GM13976 (cell line): ENCODE measurements around the gene GRM5.
A peak's percentile ranks its signal among the peaks of the same experiment; 100 is the strongest.

Source experiments
- DNase-seq: peaks from one replicate; pipeline ENCODE4 v3.0.0; 2012; ENCODE audit warnings: low spot score
- in situ Hi-C: fragments of 300-500 bp; cut with MboI; formaldehyde crosslinking; loops from one replicate; pipeline ENCODE4 v1.12.0; 2022; ENCODE audit warnings: low sequenced_read_pairs, mixed read lengths, inconsistent platforms; ENCODE audit not compliant: unreplicated experiment
- TF ChIP-seq, protein P1 (sequence below): IDR thresholded peaks from 2 replicates; pipeline ENCODE4 v1.5.1; 2012; ENCODE audit warnings: borderline replicate concordance, mild to moderate bottlenecking; ENCODE audit not compliant: insufficient read depth; ENCODE audit errors: extremely low read depth, missing control alignments, control extremely low read depth

The GRM5 gene

DNA sequence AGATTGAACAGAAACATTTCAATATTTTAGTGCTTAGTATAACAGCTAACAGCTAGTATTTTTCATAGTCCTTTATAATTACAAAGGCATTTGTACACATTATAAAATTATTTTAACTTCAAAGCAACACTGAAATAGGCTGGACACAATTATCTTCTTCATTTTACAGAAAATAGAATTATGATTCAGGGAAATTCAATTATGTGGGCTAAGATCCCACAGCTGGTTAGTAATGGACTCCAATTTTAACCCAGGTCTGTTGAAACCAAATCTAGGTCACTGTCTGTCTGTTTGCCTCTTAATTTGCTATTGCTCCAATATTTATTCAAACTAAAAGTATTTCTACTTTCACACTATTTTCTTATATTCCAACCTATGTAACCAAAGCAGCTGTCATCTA is 574.1 kb downstream of the GRM5 start:
- in situ Hi-C loops: no loop called here
- TF ChIP-seq, protein P1, sequence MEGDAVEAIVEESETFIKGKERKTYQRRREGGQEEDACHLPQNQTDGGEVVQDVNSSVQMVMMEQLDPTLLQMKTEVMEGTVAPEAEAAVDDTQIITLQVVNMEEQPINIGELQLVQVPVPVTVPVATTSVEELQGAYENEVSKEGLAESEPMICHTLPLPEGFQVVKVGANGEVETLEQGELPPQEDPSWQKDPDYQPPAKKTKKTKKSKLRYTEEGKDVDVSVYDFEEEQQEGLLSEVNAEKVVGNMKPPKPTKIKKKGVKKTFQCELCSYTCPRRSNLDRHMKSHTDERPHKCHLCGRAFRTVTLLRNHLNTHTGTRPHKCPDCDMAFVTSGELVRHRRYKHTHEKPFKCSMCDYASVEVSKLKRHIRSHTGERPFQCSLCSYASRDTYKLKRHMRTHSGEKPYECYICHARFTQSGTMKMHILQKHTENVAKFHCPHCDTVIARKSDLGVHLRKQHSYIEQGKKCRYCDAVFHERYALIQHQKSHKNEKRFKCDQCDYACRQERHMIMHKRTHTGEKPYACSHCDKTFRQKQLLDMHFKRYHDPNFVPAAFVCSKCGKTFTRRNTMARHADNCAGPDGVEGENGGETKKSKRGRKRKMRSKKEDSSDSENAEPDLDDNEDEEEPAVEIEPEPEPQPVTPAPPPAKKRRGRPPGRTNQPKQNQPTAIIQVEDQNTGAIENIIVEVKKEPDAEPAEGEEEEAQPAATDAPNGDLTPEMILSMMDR: no peak
- DNase-seq: no peak

DNA sequence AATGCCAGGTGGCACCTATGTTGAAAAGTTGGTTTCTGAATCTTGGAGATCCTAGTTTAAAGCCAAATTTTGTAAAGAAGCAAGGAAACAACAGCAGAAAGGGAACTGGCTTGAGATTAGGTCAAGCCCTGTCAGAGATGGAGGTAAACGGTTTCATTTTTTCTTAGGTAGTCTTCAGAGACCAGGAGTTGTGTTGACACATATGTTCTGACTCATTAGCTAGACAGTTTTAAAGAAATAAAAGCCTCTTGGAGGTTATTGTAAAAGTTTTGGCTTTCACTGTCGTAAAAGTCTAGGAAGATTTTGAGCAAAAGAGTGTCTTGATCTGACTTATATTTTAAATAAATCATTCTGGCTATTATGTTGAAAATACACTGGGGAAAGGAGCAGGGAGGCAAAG is 576.8 kb downstream of the GRM5 start:
- in situ Hi-C loops: no loop called here
- DNase-seq: no peak

DNA sequence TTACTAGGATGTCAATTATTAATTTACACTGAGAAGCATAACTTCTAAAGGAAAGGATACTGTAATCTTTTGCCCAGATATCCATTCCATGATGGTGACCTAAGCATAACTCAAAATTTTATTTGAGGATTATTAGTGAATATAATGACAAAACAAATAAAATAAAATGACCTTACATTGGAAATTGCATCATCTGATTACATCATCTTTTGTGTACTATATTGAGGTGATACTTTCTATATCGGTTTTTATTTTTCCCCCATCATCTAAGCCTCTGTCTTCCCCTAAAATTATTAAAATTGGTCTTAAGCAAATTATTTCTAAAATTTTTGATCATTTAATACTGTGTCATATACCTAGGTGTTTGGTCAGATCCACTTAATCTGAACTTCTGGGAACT is 578.1 kb downstream of the GRM5 start:
- TF ChIP-seq, protein P1: no peak
- in situ Hi-C loops: no loop called here
- no peak for DNase-seq

More for the DNA sequence above, 576.8 kb downstream of the GRM5 start:
- TF ChIP-seq, protein P1: no peak

DNA sequence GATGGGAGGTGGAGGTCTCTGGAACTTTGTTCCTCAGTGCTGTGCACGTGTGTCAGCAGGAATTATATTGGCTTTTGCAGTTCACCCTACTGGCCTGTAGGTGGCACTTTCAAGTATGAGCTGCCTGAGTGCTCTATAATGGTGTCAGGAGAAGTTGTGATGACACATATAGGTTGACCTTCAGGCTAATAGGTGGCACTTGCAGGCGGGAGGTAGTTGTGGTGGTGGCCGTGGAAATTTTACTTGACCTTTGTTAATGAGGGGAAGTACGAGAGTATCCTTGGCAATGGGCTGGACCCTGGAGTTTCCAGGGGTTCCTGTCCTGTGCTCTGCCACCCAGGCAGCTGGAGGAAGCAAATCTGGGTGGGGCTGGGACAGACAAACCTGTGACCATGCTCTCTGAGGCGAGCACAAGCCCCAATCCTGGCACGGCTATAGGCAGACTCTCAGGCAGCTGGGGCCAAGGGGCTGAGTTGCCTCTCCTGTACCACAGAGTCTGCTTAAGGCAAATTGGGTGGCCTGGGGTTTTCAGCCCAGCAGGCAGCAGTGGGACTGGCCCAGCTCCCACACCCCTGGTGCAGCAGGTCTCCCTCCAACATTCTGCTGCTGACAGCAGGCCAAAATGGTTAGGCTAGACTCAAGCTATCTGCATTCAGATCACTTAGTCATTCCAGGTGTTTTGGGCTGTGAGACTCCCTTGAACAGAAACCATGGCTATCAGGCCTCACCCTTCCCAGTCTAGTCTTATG is 580.7 kb downstream of the GRM5 start:
- TF ChIP-seq, protein P1: peak; percentile 57
- in situ Hi-C loops: no loop called here
- DNase-seq: peak; percentile 62

DNA sequence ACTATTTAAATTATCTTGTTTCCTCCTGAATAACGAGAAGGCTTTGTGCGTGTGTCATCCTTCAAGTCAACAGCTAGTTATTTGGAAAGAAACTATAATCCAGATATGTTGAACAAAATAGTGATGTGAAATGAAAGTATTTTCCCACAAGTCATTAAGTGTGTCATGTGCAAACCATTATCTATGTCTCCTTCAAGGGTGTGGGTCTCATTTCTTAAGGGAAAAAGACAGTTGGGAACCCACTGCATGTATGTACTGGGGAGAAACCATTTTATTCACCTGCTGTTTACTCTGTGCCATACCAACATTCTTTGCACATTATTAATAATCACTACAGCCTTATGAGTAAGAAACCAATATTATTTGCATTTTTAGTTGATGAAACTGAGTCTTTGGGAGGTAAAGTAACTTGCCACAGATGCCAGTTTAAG is 582.9 kb downstream of the GRM5 start:
- TF ChIP-seq, protein P1: no peak
- in situ Hi-C loops: no loop called here
- DNase-seq: no peak

DNA sequence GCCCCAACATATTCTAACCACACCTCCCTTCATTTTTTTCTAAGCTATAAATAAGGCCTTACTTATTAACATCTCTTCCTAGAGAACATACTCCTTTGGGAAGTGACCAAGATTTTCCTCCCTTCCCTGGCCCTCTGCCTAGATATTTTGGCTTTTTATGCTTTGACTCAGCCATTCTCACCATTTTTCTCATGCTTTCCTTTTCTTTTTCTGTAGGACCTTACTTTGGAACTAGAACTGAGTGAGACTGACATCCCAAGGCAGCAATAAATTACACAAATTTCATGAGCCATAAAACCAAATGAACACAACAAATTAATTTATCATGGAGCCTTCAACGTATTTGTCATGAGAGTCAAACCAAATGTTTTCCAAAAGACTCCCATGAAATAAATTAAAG is 585.6 kb downstream of the GRM5 start:
- TF ChIP-seq, protein P1: no peak
- no peak for DNase-seq
- in situ Hi-C loops: no loop called here

DNA sequence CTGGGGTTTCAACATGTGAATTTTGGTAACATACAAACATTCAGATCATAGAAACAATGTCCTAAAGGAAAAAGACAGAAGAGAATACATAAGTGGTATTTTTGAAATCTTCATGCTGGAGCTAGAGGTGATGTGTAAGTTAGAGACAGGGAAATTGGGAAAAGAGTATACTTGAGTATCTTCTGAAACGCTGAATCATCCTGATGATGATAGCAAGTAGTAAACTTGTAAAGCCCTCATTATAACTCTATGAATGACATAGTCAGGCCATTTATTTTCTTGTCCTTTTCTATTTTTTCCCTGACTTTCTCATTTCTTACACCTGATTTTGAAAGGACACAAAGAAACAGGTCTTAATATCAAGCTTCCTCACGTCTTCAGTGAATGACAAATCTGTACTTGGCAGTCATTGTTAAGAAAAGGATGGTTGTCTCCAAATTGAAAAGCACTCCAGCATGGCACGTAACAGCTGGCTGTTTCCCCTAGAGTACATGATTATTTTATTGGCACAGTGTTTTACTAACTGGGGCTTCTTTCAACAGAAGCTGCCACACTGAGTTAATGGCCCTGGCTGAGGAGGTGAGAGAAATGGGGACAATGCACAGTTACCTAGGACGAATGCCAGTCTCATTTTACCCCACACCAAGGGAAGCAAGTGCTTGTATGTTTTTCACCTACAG is 587.5 kb downstream of the GRM5 start:
- in situ Hi-C loops: no loop called here
- TF ChIP-seq, protein P1: no peak
- DNase-seq: no peak
